ENCODE results near the gene PSMB5. TPM values are rescaled to one million over a fixed set of nuclear protein-coding genes. Genes with fewer than 3 reads are reported as not detected.
A peak's percentile ranks its signal among the peaks of the same experiment; 100 is the strongest.

The PSMB5 gene
- total and polyA plus RNA-seq, 3 donors from 2014 or later: 97.2 to 145 (median 123) TPM

- intact Hi-C loops (cut with DNase I; ENCODE audit: low total_unique reads): no loop called here
- Histone ChIP-seq H3K9me3 (no peaks in the 10 kb centered on the region), H3K27ac (no peak overlapping the region), H3K27me3 (no peaks in the 10 kb centered on the region), H3K4me3 (no peak overlapping the region), H3K4me1 (peaks cover 10% of the 10 kb centered on the region), H3K36me3 (ENCODE audit: low read depth, missing control alignments) (no peaks in the 10 kb centered on the region)
- no peak for DNase-seq
- TF ChIP-seq, protein P1, sequence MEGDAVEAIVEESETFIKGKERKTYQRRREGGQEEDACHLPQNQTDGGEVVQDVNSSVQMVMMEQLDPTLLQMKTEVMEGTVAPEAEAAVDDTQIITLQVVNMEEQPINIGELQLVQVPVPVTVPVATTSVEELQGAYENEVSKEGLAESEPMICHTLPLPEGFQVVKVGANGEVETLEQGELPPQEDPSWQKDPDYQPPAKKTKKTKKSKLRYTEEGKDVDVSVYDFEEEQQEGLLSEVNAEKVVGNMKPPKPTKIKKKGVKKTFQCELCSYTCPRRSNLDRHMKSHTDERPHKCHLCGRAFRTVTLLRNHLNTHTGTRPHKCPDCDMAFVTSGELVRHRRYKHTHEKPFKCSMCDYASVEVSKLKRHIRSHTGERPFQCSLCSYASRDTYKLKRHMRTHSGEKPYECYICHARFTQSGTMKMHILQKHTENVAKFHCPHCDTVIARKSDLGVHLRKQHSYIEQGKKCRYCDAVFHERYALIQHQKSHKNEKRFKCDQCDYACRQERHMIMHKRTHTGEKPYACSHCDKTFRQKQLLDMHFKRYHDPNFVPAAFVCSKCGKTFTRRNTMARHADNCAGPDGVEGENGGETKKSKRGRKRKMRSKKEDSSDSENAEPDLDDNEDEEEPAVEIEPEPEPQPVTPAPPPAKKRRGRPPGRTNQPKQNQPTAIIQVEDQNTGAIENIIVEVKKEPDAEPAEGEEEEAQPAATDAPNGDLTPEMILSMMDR (IDR thresholded peaks at IDR 0.05): no peak
- 97 to 100% methylated on average over 1 to 10 of the region's 10 CpGs for WGBS, 2 donors
Measured at GRCh38 chr14:23053426-23053825, 18.7 kb upstream of the PSMB5 start.

DNA sequence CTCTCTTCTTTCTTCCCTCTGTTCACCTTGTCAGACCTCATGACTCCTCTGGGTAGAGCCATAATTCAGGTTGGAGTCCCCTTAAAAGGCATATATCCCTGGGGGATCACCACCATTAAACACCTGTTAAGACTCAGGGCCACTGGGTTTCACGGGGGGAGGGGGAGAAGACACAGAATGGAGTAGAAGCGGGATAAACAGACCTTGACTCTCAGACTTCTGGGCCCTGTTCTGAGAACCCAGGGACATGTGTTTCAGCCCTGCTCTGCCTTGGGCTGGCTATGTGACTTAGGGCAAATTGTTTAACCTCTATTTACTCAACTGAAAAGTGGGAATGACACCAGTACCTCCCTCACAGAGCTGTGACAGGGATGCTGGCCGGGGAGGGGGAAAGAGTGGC is 18.0 kb upstream of the PSMB5 start:
- no peak overlapping the region for H3K27ac ChIP-seq
- 74 to 78% methylated on average over 3 of the region's 3 CpGs for WGBS, 2 donors
- TF ChIP-seq, protein P1 (IDR thresholded peaks at IDR 0.05): no peak
- TF ChIP-seq POLR2A (IDR thresholded peaks at IDR 0.05): no peak
- H3K4me3 ChIP-seq: no peak overlapping the region
- H3K36me3 ChIP-seq (ENCODE audit: low read depth, missing control alignments): no peaks in the 10 kb centered on the region
- intact Hi-C loops (cut with DNase I; ENCODE audit: low total_unique reads): no loop called here
- no peaks in the 10 kb centered on the region for H3K27me3 ChIP-seq
- H3K4me1 ChIP-seq: peaks cover 10% of the 10 kb centered on the region
- H3K9me3 ChIP-seq: no peaks in the 10 kb centered on the region
- no peak for DNase-seq

DNA sequence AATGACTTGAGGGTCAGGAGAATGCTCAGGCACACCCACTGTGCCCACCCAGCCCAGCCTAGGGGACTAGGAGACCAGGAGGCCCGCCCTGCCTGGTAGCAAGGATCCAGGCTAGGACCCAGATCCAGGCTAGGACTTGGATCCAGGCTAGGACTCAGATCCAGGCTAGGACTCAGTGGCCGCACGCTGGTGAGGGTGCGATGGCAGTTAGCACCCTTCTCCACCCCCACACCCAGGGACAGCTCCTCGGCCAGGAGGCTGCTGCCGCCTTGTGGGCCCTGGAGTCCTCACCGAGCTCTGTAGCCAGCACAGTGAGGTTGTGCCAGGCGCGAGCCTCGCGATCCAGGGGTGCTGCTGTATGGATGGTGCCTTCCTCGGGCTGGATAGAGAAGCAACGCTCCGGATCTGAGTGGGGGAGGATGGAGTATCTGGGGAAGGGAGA is 17.5 kb upstream of the PSMB5 start:
- no peak overlapping the region for H3K4me3 ChIP-seq
- DNase-seq: peak; percentile 66
- 47 to 79% methylated on average over 10 to 14 of the region's 14 CpGs for WGBS, 2 donors
- H3K36me3 ChIP-seq (ENCODE audit: low read depth, missing control alignments): no peaks in the 10 kb centered on the region
- TF ChIP-seq, protein P1 (IDR thresholded peaks at IDR 0.05): peak in 1 of 3 experiments; percentile 18
- no peak for TF ChIP-seq POLR2A (IDR thresholded peaks at IDR 0.05)
- H3K9me3 ChIP-seq: no peaks in the 10 kb centered on the region
- intact Hi-C loops (cut with DNase I; ENCODE audit: low total_unique reads): no loop called here
- no peak overlapping the region for H3K27ac ChIP-seq
- H3K4me1 ChIP-seq: peaks cover 10% of the 10 kb centered on the region
- H3K27me3 ChIP-seq: no peaks in the 10 kb centered on the region

- Histone ChIP-seq H3K4me1 (peaks cover 2% of the 10 kb centered on the region), H3K36me3 (ENCODE audit: low read depth, missing control alignments) (no peaks in the 10 kb centered on the region), H3K27me3 (no peaks in the 10 kb centered on the region), H3K4me3 (no peak overlapping the region), H3K27ac (no peak overlapping the region), H3K9me3 (no peaks in the 10 kb centered on the region)
- TF ChIP-seq, protein P1 (IDR thresholded peaks at IDR 0.05): no peak
- TF ChIP-seq POLR2A (IDR thresholded peaks at IDR 0.05): no peak
- DNase-seq: no peak
- 71 to 76% methylated on average over 5 of the region's 5 CpGs for WGBS, 2 donors
- intact Hi-C loops (cut with DNase I; ENCODE audit: low total_unique reads): no loop called here
Measured at GRCh38 chr14:23051141-23052057, 16.7 kb upstream of the PSMB5 start.
